Measurements from ENCODE around the gene PPTC7. TPM values are rescaled to one million over a fixed set of nuclear protein-coding genes. Genes with fewer than 3 reads are reported as not detected.

Gene PPTC7
- total and polyA plus RNA-seq, 2 of the 4 experiments (the other 2 are of a cell fraction): 4.1 to 6.8 TPM

DNA sequence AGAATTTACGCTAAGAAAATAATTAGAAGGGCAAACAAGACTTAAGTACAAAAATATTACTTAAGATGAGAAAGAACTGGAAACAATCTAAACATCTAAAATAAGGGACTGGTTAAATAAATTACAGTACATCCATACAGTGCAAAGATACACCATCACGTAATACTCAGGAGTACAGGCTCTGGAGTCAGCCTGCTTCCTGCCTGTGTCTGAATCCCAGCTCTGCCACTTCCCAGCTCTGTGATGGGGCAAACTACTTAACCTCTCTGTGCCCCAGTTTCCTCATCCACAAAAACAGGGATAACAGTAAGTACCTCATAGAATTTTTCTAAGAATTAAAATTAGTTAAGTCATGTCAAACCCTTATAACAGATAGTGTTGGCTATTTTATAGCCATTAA is 36.0 kb downstream of the PPTC7 start:
- Histone ChIP-seq H3K27ac (ENCODE audit: insufficient read depth, low read length) (no peak overlapping the region), H4K20me1 (ENCODE audit: insufficient read depth, low read length) (peaks cover 24% of the 10 kb centered on the region), H3K4me1 (ENCODE audit: control insufficient read depth, insufficient read depth, low read length) (peaks cover 20% of the 10 kb centered on the region), H3K36me3 (ENCODE audit: control insufficient read depth, insufficient read depth, low read length) (no peaks in the 10 kb centered on the region; the same call in 1 of the 2 replicates), H3K79me1 (ENCODE audit: low read depth in 1 of 2, low read length in 2 of 2) (peaks cover 19 to 59% of the 10 kb centered on the region in 2 experiments), H3K14ac (replicated peaks; ENCODE audit: low read depth, low read length) (no peak overlapping the region), H3K18ac (ENCODE audit: low read depth, low read length) (no peak overlapping the region), H2AK9ac (replicated peaks; ENCODE audit: low read depth, low read length, poor library complexity) (no peak overlapping the region), H4K5ac (ENCODE audit: low read depth, low read length) (no peak overlapping the region), H3K27me3 (ENCODE audit: control insufficient read depth, insufficient read depth, low read length) (no peaks in the 10 kb centered on the region), H3K4ac (ENCODE audit: low read depth, low read length) (no peak overlapping the region), H2AFZ (replicated peaks; ENCODE audit: low read length, poor library complexity) (no peak overlapping the region), H3K4me3 (ENCODE audit: insufficient read depth, low read depth, low read length) (no peak overlapping the region), H3K9me3 (ENCODE audit: control insufficient read depth, insufficient read depth, low read length) (no peaks in the 10 kb centered on the region), H3K9me1 (ENCODE audit: insufficient read depth, low read length) (peaks cover 19% of the 10 kb centered on the region), H2BK120ac (ENCODE audit: low read depth, low read length) (no peak overlapping the region), H2BK20ac (ENCODE audit: low read depth, low read length) (no peak overlapping the region), H3K56ac (ENCODE audit: extremely low read depth, insufficient read depth, low read length) (no peak overlapping the region), H4K8ac (ENCODE audit: low read depth in 2 of 2, low read length in 2 of 2) (no peak overlapping the region), H3K23ac (ENCODE audit: low read depth, low read length) (no peak overlapping the region), H4K91ac (ENCODE audit: insufficient read depth, low read depth, low read length) (no peak overlapping the region), H3K9ac (ENCODE audit: low read depth, low read length) (no peak overlapping the region), H2BK5ac (ENCODE audit: low read depth, low read length, poor library complexity, severe bottlenecking) (no peak overlapping the region), H2BK15ac (ENCODE audit: low read depth, low read length) (no peak overlapping the region), H3K4me2 (ENCODE audit: low read depth, low read length) (no peak overlapping the region), H2AK5ac (ENCODE audit: low read depth, low read length) (no peak overlapping the region)
- BruUV-seq (replicated peaks): no TSS peak
- intact Hi-C loops (cut with micrococcal nuclease): loop anchor here (5.0 kb wide), 1 partner anchor 35 kb away; the partner anchor contains the start of gene PPTC7
- ATAC-seq (ENCODE audit: low read depth): no peak
- dilution Hi-C loops (cut with HindIII; ENCODE audit: low sequenced_read_pairs, unreplicated experiment): no loop called here
- in situ Hi-C loops (cut with MboI; ENCODE audit: low sequenced_read_pairs): no loop called here
- no peak for TF ChIP-seq POLR2A (IDR thresholded peaks at IDR 0.05; ENCODE audit: low read depth, low read length)
- TF ChIP-seq FOS (IDR thresholded peaks at IDR 0.05; ENCODE audit: low read depth, low read length): no peak
- WGBS, 2 experiments (ENCODE audit: extremely low coverage in 2 of 2, insufficient read length in 1 of 2): no CpG with 5 or more reads among the region's 2 CpGs
- ChIA-PET POLR2A (ENCODE audit: unreplicated experiment) (interaction anchor here (0.6 kb wide), 1 partner anchor 17 kb away, joined by 4 read pairs; no protein-coding TSS in a partner anchor), CTCF (interaction anchor here (0.6 kb wide), 1 partner anchor 13 kb away, joined by 3 read pairs; no protein-coding TSS in a partner anchor)
- DNase-seq: no peak
